ENCODE results near the gene OR5K2.

OR5K2 gene

GRCh38 chr3:98497381-98497780 is at the start of gene OR5K2:
Gene OR5K2, plus strand, starts transcription at chr3:98497681. Its CDS starts 0 bp downstream, at chr3:98497681.
- DNase-seq = no peak

- no peak for DNase-seq
These were observed 47.8 kb upstream of the OR5K2 start for GRCh38 chr3:98449606-98450193.

- no peak for DNase-seq
These were observed 47.1 kb upstream of the OR5K2 start for GRCh38 chr3:98450372-98450771.

GRCh38 chr3:98453827-98454226 is 43.7 kb upstream of the OR5K2 start:
- DNase-seq = no peak

- no peak for DNase-seq
These were observed 42.6 kb upstream of the OR5K2 start for GRCh38 chr3:98454929-98455328.

GRCh38 chr3:98457543-98457942 is 39.9 kb upstream of the OR5K2 start:
- DNase-seq = no peak

GRCh38 chr3:98460220-98460619 is 37.3 kb upstream of the OR5K2 start:
- no peak for DNase-seq

- no peak for DNase-seq
These were observed 34.6 kb upstream of the OR5K2 start, which contains the start of gene OR5K1 for GRCh38 chr3:98462901-98463300. Gene OR5K1, plus strand, starts transcription at chr3:98463201. Its CDS starts 6,376 bp downstream, at chr3:98469577.

- DNase-seq = no peak
These were observed 14.6 kb upstream of the OR5K2 start for GRCh38 chr3:98482717-98483482.

GRCh38 chr3:98483626-98484025 is 13.9 kb upstream of the OR5K2 start:
- DNase-seq = no peak

- DNase-seq = no peak
These were observed 2.5 kb downstream of the OR5K2 start for GRCh38 chr3:98500019-98500418.

- DNase-seq = no peak
These were observed 3.8 kb downstream of the OR5K2 start for GRCh38 chr3:98501270-98501669.

GRCh38 chr3:98501863-98502576 is 4.5 kb downstream of the OR5K2 start:
- DNase-seq = no peak

- no peak for DNase-seq
These were observed 7.1 kb downstream of the OR5K2 start for GRCh38 chr3:98504539-98504938.

- no peak for DNase-seq
These were observed 11.1 kb downstream of the OR5K2 start for GRCh38 chr3:98508582-98508981.

- DNase-seq = no peak
These were observed 15.1 kb downstream of the OR5K2 start for GRCh38 chr3:98512576-98512975.

- DNase-seq = peak; percentile 21
These were observed 15.6 kb downstream of the OR5K2 start for GRCh38 chr3:98513091-98513511.

GRCh38 chr3:98513736-98514135 is 16.3 kb downstream of the OR5K2 start:
- no peak for DNase-seq

- DNase-seq = no peak
These were observed 17.5 kb downstream of the OR5K2 start for GRCh38 chr3:98514948-98515347.

- DNase-seq = no peak
These were observed 21.3 kb downstream of the OR5K2 start for GRCh38 chr3:98518816-98519215.

GRCh38 chr3:98519351-98519750 is 21.9 kb downstream of the OR5K2 start:
- no peak for DNase-seq

GRCh38 chr3:98521897-98522543 is 24.5 kb downstream of the OR5K2 start:
- DNase-seq = peak; percentile 31

- DNase-seq = peak; percentile 96
These were observed 25.2 kb downstream of the OR5K2 start, which contains the start of gene CLDND1 for GRCh38 chr3:98522544-98523281. Gene CLDND1, minus strand, starts transcription at chr3:98522902. Its CDS starts 1,478 bp downstream, at chr3:98521424.
